Measurements from ENCODE around the gene IL12B.

Gene IL12B

GRCh38 chr5:159324102-159324755 lies 6.1 kb downstream of the IL12B start:
- TF ChIP-seq, protein P1, sequence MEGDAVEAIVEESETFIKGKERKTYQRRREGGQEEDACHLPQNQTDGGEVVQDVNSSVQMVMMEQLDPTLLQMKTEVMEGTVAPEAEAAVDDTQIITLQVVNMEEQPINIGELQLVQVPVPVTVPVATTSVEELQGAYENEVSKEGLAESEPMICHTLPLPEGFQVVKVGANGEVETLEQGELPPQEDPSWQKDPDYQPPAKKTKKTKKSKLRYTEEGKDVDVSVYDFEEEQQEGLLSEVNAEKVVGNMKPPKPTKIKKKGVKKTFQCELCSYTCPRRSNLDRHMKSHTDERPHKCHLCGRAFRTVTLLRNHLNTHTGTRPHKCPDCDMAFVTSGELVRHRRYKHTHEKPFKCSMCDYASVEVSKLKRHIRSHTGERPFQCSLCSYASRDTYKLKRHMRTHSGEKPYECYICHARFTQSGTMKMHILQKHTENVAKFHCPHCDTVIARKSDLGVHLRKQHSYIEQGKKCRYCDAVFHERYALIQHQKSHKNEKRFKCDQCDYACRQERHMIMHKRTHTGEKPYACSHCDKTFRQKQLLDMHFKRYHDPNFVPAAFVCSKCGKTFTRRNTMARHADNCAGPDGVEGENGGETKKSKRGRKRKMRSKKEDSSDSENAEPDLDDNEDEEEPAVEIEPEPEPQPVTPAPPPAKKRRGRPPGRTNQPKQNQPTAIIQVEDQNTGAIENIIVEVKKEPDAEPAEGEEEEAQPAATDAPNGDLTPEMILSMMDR (IDR thresholded peaks at IDR 0.05): no peak

DNA sequence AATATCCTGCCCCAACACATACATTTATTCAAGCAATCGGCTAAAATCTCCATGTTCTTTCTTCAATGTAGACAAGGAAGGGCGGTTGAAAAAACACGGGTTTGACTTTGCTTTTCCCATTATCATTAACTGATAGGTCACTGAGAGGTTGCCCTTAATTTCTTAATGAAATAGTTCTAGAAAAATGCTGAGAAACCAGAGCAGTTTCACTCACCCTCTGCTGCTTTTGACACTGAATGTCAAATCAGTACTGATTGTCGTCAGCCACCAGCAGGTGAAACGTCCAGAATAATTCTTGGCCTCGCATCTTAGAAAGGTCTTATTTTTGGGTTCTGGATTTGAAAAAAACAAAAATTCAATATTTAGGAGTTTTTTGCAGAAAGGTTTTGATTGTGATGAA lies 8.1 kb downstream of the IL12B start:
- TF ChIP-seq, protein P1 (IDR thresholded peaks at IDR 0.05): no peak

DNA sequence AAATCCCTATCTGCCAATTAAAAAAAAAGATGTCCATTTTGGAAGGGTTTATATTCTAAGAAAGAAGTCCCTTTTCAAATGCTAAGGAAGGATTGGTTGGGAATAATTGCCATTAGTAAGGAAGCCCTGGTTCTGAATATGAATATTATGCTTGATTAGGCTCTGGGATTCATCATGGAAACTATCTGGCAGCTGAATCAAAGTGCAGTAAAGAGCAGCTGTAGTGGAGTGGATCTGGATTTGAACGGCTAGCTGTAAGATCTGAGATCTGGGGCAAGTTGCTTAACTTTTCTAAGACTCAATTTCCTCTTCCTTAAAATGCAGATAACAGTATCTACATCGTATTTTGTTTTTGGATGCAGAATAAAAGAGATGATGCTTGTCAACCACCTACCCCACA lies 10.5 kb downstream of the IL12B start:
- TF ChIP-seq, protein P1 (IDR thresholded peaks at IDR 0.05): no peak

- TF ChIP-seq, protein P1 (IDR thresholded peaks at IDR 0.05): no peak
Observed at GRCh38 chr5:159319363-159319762, 10.9 kb downstream of the IL12B start.

- TF ChIP-seq, protein P1 (IDR thresholded peaks at IDR 0.05): no peak
Observed at GRCh38 chr5:159318448-159318847, 11.8 kb downstream of the IL12B start.

DNA sequence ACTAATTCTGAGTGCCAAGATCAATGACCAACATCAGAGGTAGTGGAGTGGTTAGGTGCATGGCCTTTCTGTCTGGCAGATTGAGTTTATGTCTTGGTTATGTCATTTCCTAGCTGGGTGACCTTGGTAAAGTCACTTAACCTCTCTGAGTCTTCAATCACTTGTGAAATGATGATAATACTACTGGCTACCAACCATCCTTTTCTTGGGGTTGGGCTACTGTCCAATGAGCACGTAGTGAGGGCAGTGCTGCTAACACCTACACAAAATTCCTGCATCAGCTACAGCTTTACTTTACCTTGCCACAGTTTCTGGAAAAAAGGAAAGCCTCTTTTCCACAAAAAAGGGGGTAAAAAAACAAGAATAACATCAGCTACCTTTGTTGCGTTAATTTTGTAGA lies 12.4 kb downstream of the IL12B start:
- TF ChIP-seq, protein P1 (IDR thresholded peaks at IDR 0.05): no peak

GRCh38 chr5:159316519-159317383 lies 13.5 kb downstream of the IL12B start:
- TF ChIP-seq, protein P1 (IDR thresholded peaks at IDR 0.05): peak; percentile 70

Data from LNCAP (cell line).